Activated naive CD8-positive, alpha-beta T cell treated with anti-CD3 and anti-CD28 coated beads, Interleukin-2, amount 50 U/mL, for 16 hours (primary cell): Measurements from ENCODE around the gene NTN3.
A peak's percentile ranks its signal among the peaks of the same experiment; 100 is the strongest.
"Not testable (repeated sequence)": the region's sequence is repeated elsewhere in the genome, so short reads cannot be mapped to it uniquely, and the experiment has no call there.

Experiments
- DNase-seq: peaks from one replicate; pipeline ENCODE4 v3.0.0-alpha.2; 2020; ENCODE audit warnings: low read depth, low spot score

The NTN3 gene

DNA sequence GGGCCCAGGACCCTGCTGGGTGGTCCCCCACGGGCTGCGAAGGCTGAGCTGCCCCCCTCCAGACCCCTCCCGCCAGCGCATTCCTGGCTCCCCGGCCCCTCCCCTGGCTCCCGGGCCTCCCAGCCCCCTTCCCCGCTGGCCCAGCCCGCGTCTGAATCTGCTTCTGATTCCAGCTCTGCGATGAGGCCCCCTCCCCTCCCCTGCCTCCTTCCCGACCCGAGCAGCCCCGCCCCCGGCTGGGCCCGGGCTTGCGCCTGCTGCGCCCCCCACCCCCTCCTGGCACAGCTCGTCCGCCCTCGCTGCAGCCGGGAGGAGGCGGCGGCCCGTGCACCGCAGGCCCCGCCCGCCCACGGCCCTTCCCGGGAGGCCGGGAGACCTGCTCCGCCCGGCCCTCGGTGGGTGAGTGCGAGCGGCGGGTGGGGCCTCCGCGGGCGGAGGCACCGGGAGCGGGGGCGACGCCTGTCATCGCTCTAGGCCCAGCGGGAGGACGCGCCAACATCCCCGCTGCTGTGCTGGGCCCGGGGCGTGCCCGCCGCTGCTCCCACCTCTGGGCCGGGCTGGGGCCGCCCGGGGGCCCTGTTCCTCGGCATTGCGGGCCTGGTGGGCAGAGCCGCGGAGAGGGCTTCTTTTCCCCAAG, at the start of gene NTN3:
Gene NTN3, plus strand, starts transcription at position 282 of the 637 bp plus-strand sequence. CDS start 405 bp downstream, outside the sequence.
- DNase-seq, result no peak

DNA sequence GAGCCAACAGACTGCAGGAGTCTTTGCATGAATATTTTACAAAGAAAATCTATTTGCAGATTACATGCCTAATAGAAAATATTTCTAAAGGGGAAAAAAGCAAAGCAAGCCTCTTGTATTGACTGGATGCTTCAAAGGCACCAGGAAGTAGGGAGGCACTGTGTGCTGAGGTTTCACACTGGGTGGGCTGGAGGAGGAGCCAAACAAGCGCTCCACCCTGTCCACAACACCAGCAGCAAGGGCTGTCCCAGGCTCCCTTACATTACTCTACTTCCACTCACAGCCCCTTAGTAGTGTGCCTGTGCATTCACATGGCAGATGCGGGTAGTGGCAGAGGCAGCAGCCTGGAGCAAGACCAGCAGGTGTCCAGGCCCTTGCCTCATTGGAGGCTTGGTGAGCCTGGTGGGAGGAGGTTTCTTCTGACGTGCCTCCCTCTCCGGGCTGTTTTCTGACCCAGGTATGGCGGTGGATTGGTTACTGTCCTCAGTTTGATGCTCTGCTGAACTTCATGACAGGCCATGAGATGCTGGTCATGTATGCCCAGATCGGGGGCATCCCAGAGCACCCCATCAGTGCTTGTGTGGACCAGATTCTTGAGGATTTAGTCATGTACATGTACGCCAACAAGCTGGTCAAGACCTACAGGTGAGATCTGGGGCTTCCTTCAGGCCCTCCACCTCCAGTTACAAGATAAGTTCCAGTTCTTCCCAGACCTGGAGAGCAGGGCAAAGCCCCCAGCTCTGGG, 48.8 kb upstream of the NTN3 start:
- DNase-seq, result no peak

DNA sequence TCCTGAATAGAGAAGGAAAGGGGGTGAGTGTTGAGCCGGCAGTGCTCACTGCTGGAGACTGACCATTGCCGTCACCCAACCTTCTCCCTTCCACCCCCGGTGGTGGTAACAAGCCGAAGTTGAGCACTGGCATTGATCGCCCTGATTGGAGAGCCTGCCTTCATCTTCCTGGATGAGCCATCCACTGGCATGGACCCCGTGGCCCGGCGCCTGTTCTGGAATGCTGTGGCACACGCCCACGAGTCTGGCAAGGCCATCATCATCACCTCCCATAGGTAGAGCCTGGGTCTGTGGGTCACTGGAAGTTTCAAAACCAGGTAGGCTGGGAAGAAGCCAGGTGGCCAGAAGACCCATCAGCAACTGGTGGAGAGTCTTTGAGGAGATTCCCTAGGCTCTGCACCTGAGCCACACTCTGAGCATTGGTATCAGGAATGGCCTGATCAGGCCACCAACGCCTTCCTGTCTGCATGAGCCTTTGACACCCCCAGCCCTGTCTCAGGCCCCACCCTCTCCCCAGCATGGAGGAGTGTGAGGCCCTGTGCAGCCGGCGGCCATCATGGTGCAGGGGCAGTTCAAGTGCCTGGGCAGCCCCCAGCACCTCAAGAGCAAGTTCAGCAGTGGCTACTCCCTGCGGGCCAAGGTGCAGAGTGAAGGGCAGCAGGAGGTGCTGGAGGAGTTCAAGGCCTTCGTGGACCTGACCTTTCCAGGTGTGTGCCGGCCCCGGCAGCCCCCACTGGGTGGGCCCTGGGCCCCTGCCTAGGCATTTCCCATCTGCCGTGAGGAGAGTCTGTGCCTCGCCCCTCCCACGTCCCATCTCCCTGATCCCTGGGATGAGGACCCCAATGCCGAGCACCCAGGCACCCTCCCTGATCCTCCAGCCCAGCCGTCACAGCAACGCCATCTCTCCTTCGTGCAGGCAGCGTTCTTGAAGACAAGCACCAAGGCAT, 46.8 kb upstream of the NTN3 start:
- no peak for DNase-seq

DNA sequence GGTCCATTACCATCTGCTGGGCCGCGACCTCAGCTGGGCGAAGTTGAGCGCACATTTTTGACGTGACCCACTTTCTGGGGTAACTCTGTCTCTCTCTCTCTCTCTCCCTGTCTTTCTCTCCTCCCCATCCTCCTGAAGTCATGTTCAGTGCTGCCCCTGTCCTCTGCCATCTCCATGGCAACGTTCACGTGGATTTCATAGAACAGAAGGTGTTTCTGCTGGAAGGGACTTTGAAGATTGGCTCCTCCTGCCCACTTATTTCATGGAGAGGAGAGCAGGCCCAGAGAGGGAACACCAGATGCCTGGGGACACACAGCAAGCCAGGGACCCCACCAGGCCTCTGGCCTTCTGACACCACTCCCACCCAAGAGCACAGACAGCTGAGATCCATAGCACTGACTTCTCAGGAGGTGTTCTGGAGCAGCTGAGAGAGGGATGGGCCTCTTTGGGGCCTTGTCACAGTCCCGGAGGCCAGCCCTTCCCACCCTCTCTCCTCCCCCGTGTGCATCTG, 46.0 kb upstream of the NTN3 start:
- no peak for DNase-seq

DNA sequence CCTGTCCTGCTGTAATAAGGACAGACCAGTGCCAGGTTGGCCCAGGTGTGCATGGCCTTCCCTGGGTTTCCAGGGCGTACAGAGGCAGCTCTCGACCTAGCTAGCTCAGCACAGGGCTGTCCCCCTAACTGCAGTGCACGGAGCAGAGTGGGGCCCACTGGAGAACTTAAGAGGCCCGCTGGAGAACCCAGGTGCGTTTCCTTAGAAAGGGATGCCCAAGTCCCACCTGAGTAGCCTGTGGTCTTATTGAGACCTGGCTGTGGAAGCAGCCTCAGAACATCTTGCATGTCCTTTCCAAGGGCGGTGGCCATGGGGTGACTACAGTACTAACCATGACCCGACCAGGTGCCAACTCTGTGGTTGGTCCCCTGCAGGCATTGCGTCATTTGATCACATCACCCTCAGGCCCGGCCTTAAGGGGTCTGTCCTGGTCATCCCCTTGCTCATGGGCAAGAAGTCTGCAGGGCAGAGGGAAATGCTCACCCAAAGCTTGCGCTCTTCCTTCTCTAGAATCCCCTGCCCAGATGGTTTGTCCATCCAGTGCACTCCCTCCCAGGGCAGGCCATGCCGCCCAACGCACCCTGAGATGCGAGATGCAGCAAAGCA, 45.2 kb upstream of the NTN3 start:
- DNase-seq, result no peak

DNA sequence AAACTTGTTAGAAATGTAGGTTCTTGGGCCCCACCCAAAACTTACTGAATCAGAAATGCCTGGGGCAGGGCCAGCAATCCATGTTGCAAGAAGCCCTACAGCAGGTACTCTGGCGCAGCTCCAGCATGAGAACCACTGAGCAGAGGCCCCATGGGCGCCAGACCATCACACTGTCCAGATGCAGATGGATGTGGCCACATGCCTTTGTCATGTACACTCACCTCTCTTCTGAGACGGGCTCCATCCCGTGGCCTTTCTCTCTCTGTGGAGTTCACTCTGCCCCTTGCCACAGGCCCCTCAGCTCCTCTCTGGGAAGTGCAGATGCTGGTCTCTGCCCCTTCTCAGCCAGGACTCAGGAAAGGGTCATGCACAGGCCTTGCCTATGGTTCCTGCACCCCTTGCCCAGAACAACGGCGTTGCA, 44.1 kb upstream of the NTN3 start:
- no peak for DNase-seq

DNA sequence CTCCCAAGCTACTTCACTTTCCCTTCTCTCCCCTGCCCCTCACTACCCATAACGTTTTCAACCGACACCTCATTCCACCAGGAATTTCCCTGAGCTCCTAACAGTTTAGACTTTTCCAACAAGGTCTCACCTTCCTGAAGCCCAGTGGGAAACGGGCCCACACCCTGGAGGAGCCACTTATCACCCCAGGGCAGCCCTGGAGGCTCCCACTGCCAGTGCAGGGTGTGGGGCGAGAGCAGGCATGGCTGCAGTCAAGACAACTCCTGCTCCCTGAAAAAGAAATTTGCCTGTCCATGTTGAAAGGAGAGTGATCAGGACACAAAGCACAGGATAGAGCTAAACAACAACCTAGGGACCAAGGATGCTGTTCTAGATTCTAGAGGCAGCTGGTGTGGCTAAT, 43.6 kb upstream of the NTN3 start:
- no peak for DNase-seq

DNA sequence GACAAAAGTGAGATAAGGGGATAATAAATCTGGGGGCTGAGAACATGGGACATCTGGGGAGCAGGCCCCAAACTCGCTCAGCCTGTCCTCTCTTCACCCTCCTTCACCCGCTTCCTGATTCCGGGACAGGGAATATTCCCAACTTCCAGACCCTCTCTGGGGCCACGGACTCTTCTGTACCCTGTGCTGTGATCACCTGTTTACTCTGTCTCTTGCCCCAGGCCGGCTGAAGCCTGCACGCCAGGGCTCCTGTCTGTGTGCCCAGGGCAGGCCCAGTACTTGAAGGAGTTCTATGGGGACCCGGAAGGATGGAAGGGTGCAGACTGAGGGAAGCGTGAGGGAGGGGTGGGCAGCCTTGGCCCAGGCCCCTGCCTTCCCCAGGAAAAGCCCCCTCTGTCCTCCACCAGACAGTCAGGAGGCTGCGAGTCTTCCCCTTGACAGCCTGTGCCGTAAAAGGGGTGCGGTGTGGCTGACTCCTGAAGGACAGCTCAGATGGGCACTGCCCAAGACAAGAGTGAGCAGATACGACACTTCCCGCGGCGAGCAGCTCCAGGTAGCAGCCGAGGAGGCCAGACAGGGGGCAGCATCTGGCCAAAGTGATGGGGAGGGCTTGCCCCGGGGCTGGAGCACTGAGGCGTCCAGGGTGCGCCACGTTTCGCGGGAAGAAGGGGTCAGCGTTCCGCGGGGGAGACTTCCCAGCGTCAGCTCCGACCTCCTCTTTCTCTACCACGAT, 42.9 kb upstream of the NTN3 start:
- DNase-seq, result no peak

DNA sequence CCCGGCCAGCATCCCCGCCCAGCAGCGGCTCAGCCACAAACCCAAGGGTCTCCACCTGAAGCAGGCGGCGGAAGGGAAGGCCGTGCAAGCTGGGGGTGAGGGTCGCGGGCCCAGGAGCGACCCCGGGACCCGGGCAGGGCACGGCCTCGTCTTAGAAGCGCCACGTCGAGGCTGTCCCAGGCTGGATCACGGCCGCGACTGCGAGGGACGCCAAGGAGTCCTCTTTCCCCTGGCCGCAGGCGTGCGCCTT, 42.4 kb upstream of the NTN3 start:
- no peak for DNase-seq

DNA sequence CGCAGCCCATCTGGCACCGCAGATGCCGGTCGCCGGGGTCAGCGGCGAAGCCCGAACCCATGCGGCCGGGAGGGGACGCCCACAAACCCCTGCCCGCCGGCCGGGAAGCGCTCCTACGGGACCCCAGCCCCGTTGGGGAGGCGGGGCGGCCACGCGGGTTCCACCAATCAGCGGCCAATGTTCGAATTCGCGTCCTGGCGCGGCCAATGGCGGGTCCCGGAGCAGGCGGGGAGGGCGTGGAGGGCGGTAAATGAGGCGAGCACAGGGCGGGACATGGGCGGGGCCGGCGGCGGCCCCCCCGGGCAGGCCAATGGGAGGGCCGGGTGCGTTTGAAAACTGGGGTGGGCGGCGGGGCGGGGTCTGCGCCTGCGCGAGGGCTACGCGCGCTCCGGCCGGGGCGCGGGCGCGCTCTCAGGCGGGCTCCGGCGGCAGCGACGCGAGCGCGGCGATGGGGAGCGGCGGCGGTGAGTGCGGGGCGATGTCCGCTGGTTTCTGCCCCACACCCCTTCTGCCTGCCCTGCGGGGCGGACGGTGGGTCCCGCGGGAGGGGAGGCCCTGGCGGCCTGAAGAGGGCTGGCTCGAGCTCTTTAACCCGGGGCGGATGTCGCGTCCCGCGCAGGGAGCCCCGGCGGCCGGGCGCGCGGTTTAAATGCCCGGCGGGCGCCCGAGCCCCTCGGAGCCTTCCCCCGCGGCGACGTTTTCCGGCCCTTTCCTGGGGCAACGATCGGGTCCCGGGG, 41.9 kb upstream of the NTN3 start, which contains the start of gene CCNF:
Gene CCNF, plus strand, starts transcription at position 414 of the 737 bp plus-strand sequence. Its CDS starts 35 bp downstream, at position 449.
- peak; percentile 98 for DNase-seq

DNA sequence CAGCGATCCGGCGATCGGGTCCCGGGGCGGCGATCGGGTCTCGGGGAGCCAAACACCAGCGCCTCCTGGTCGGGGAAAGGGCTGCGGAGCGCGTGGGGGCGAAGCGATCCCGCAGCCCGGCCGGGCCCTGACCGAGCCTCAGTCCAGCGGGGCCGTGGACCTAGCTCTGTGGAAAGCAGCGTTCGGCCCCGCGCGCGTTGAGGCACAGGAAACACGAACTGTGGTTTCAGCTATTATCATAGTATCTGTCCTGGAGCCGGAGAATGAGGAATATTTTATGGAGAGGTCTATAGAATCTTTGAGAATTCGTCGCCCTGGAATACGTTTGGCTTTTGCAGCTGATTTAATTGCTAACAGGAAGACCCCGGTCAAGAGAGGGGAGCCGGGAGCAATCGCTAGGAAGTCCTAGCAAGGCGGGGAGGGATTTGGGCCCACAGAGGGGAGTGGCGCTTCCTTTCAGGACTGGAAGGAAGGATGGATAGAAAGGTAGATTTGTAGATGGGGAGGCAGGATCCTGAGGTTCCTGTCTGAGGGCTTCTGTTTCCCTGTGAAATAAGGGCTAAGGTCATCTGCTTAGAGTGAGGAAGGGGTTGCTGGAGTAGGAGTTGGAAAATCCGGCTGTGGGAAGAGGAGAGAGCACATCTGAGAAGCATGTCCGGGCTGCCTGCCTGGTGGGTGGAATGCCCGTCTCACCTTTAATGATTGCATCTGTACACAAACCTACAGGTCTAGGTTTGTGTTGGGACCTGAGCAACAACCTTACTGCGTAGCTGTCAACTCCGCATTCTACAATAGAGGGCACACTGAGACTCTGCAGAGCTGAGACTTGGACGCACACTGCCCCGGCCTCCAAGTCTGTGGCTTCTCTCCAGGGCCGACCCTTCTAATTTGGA, 41.1 kb upstream of the NTN3 start:
- no peak for DNase-seq

DNA sequence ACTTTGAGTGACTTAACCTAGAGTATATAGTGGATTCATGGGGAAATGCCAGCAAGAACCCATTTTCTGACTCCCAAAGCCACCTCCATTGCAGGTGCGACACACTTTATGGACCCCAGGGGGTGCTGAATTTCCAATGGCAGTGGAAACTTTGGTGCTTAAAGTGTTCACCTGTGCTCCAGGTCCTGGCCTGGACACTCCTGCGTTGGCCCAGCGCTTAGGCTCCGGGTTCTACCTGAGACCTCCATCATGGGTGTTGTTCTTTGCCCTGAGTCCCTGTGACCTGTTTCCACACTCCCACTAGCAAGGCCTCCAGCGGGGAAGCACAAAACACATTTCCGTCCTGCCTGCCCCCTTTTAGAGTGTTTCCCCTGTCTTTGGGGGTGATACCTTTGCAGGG, 38.8 kb upstream of the NTN3 start:
- DNase-seq, result no peak

DNA sequence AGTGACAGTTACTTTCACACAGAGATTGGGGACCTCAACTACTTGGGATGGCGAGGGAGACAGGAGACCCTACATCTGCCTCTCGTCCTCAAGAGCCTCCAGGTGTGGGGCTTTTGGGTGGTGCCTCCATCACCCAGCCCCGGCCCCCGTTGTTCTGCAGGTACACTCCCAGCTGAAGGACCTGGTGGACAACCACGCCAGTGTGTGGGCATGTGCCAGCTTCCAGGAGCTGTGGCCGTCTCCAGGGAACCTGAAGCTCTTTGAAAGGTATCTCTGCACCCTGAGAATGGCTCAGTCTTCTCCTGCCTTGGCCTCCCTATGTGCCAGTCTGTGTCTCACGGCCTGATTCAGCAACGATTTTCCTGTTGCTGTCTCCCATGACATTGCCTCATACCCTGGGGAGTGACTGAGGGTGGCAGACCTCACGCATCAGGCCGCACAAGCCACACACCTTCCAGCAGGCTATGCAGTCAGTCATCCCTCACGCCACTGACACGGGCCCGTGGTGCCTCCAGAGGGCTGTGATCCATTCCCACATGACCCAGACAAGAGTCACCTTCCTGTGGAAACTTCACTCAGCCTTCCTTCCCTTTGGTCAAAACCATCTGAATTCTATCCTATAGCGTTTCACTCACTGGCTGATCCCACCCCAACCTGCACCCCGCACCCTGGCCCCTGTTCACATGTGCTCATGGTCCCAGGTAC, 38.1 kb upstream of the NTN3 start:
- no peak for DNase-seq

DNA sequence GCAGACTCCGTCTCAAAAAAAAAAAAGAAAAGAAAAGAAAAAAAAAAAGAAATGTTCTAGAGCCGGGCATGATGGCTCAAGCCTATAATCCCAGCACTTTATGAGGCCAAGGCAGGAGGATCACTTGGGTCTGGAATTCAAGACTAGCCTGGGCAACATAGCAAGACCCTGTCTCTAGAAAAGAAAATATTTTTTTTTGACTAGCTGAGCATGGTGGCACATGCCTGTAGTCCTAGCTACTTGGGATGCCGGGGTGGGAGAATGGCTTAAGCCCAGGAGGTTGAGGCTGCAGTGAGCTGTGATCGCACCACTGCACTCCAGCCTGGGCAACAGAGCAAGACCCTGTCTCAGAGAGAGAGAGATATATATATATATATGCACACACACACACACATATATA, 35.9 kb upstream of the NTN3 start:
- DNase-seq, result not testable (repeated sequence)

DNA sequence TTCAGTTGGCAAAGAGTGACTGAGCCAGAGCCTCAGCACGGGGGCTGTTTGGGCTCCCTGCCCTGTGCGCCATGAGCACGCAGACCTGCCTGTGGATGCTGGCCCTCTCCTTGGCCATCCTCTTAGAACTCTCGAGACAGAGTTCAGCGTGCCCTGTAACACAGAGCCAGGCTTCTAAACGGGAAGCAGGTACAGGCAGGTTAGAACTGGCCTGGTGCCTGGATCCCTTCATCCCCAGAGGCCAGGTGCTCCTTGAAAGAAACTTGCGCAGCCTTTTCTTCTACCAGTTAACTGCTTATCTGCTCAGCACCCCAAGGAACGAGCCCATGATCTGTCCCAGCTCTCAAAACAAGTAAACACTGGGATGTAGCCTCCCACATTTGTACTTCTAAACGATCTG, 35.0 kb upstream of the NTN3 start:
- DNase-seq, result no peak

DNA sequence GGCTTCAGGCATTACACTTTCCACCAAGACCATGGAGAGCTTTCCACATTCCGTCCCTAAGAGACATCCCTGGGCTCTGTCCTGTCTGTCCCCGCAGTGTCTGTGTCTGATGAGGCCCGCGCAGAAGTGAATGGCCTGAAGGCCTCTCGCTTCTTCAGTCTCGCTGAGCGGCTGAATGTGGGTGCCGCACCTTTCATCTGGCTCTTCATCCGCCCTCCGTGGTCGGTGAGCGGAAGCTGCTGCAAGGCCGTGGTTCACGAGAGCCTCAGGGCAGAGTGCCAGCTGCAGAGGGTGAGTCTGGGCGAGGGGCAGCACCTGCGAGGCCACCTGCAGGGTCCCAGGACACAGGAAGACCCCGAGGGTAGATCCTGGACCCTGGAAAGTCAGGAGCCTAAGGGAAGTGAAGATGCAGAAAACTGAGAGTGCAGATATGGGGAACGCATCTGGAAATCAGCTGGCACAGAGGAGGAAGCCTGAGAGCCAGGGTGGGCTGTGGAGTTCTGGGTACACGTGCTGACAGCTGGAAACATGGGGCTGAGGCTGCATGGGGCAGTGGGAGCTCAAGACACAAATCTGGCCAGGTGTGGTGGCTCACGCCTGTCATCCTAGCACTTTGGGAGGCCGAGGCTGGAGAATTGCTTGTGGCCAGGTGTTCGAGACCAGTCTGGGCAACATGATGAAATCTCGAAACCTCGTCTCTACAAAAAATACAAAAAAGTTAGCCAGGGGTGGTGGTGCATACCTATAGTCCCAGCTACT, 33.9 kb upstream of the NTN3 start:
- no peak for DNase-seq

DNA sequence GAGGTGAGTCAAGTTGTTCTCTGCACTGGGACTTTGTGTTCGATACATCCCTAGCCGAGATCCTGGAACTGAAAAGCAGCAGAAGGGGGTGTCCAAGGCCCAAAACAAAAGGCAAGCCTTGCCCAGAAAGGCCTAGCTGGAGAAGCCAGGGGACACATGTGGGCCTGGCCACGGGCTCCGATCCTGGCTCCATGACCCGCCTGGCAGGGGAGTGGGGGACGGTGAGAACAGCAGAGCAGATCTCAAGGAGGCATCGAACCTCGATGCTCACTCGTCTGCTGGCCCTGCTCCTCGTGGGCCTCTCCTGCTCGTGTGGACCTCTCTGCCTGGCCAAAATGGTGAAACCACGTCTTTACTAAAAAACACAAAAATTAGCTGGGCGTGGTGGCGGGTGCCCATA, 33.0 kb upstream of the NTN3 start:
- DNase-seq, result no peak

DNA sequence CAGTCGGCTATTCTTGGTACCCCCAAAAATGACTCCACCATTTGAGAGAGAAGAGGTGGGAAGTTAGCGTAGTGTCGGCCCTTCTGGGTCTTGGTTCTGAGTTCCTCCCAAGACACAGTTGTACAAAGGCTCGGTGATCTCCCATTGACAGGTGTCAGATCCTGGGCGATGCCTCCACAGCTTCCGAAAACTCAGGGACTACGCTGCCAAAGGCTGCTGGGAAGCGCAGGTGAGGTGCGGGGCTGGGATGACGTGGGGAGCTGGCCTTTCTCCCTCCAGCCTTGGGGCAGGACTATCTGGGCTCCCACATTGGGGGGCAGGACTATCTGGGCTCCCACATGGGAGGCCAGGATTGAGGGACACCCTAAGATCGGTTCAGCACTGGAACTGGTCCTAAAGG, 31.5 kb upstream of the NTN3 start:
- no peak for DNase-seq
